Neuronal stem cell (in vitro differentiated cells): ENCODE measurements around the gene PPP2R5C.

Source experiments
- DNase-seq: peaks from one replicate; pipeline ENCODE4 v3.0.0-alpha.2; 2013; ENCODE audit warnings: low spot score
- H2AFZ ChIP-seq: one replicate; pipeline ENCODE4 v1.6.1; 2013; ENCODE audit warnings: mild to moderate bottlenecking, low read length, inconsistent platforms
- H2AK5ac ChIP-seq: 2 replicates; pipeline ENCODE4 v1.6.1; 2013; ENCODE audit warnings: low read depth, mild to moderate bottlenecking, inconsistent platforms, low read length, moderate library complexity, mixed read lengths
- H2BK120ac ChIP-seq: 2 replicates; pipeline ENCODE4 v1.6.1; 2013; ENCODE audit warnings: low read depth, mild to moderate bottlenecking, inconsistent platforms, low read length, moderate library complexity, mixed read lengths
- H2BK12ac ChIP-seq: one replicate; pipeline ENCODE4 v1.6.1; 2013; ENCODE audit warnings: low read length, inconsistent platforms
- H2BK15ac ChIP-seq: 2 replicates; pipeline ENCODE4 v1.6.1; 2013; ENCODE audit warnings: mild to moderate bottlenecking, low read length, inconsistent platforms, mixed read lengths
- H2BK5ac ChIP-seq: one replicate; pipeline ENCODE4 v1.6.1; 2013; ENCODE audit warnings: inconsistent platforms, mild to moderate bottlenecking, low read length, moderate library complexity
- H3K14ac ChIP-seq: one replicate; pipeline ENCODE4 v1.6.1; 2013; ENCODE audit warnings: low read length, inconsistent platforms
- H3K18ac ChIP-seq: 2 replicates; pipeline ENCODE4 v1.6.1; 2013; ENCODE audit warnings: low read length, inconsistent platforms
- H3K23ac ChIP-seq: 2 replicates; pipeline ENCODE4 v1.6.1; 2013; ENCODE audit warnings: low read depth, mild to moderate bottlenecking, mixed read lengths, low read length, inconsistent platforms; ENCODE audit not compliant: poor library complexity
- H3K27ac ChIP-seq: replicated peaks from 3 replicates; pipeline ENCODE4 v1.5.1; 2013; ENCODE audit warnings: low read length, inconsistent platforms
- H3K27me3 ChIP-seq, 3 experiments: 2 replicates each; pipeline ENCODE4 v1.6.1; 2013; ENCODE audit warnings: low read length in 3 of 3, mild to moderate bottlenecking in 2 of 3, inconsistent platforms in 1 of 3, low read depth in 1 of 3, mixed read lengths in 1 of 3, moderate library complexity in 1 of 3; ENCODE audit not compliant: control insufficient read depth in 3 of 3, insufficient read depth in 3 of 3
- H3K36me3 ChIP-seq, 2 donors: replicated peaks in 1 of 2; 2 replicates each; pipeline ENCODE4 v1.6.1; 2013; ENCODE audit warnings: low read length in 2 of 2; ENCODE audit not compliant: control insufficient read depth in 2 of 2, insufficient read depth in 2 of 2
- H3K4ac ChIP-seq: 2 replicates; pipeline ENCODE4 v1.6.1; 2013; ENCODE audit warnings: inconsistent platforms, mild to moderate bottlenecking, low read length, moderate library complexity
- H3K4me1 ChIP-seq, 2 donors: 1 replicate in 1 of 2; 2 replicates in 1 of 2; pipeline ENCODE4 v1.6.1; 2013; ENCODE audit warnings: low read length in 2 of 2, low read depth in 1 of 2; ENCODE audit not compliant: control insufficient read depth in 2 of 2, insufficient read depth in 1 of 2
- H3K4me2 ChIP-seq: one replicate; pipeline ENCODE4 v1.6.1; 2013; ENCODE audit warnings: mild to moderate bottlenecking, low read length, inconsistent platforms; ENCODE audit not compliant: insufficient read depth, poor library complexity, severe bottlenecking
- H3K4me3 ChIP-seq, 2 donors: 2 replicates each; pipeline ENCODE4 v1.5.1; 2013; ENCODE audit warnings: low read length in 2 of 2, mild to moderate bottlenecking in 2 of 2, inconsistent platforms in 1 of 2, moderate library complexity in 1 of 2
- H3K79me1 ChIP-seq: one replicate; pipeline ENCODE4 v1.6.1; 2013; ENCODE audit warnings: low read depth, mild to moderate bottlenecking, inconsistent platforms, low read length, moderate library complexity
- H3K9ac ChIP-seq: one replicate; pipeline ENCODE4 v1.6.1; 2013; ENCODE audit warnings: mild to moderate bottlenecking, low read depth, low read length, inconsistent platforms; ENCODE audit not compliant: poor library complexity
- H3K9me3 ChIP-seq, 2 donors: replicated peaks in 1 of 2; 2 replicates each; pipeline versions ENCODE3 to v1.6.1; 2013; ENCODE audit warnings: low read length in 2 of 2, mild to moderate bottlenecking in 2 of 2, inconsistent platforms in 1 of 2, low read depth in 1 of 2, mixed read lengths in 1 of 2, moderate library complexity in 1 of 2; ENCODE audit not compliant: control insufficient read depth in 2 of 2, insufficient read depth in 1 of 2
- H4K8ac ChIP-seq: one replicate; pipeline ENCODE4 v1.6.1; 2013; ENCODE audit warnings: low read depth, mild to moderate bottlenecking, inconsistent platforms, low read length, moderate library complexity
- H4K91ac ChIP-seq: one replicate; pipeline ENCODE4 v1.6.1; 2013; ENCODE audit warnings: low read length, low read depth, mild to moderate bottlenecking, inconsistent platforms; ENCODE audit not compliant: poor library complexity
- WGBS, 2 donors: extraction: QIAGEN DNeasy Blood & Tissue Kit; methylation state at CpG; one replicate each; pipeline ENCODE4 v1.1.7; 2013; ENCODE audit warnings: missing lambda C conversion rate in 2 of 2, mixed read lengths in 1 of 2; ENCODE audit not compliant: insufficient read length in 2 of 2, insufficient replicate concordance in 1 of 2; ENCODE audit errors: extremely low coverage in 2 of 2; 5-methylcytosine and 5-hydroxymethylcytosine counted together

The PPP2R5C gene

GRCh38 chr14:101929096-101929495 is 167.6 kb downstream of the PPP2R5C start:
- peaks cover 2 to 24% of the 10 kb centered on the region in 2 donors for H3K36me3 ChIP-seq
- no peak overlapping the region for H3K9ac ChIP-seq
- no peaks in the 10 kb centered on the region for H3K4me1 ChIP-seq
- H2BK15ac ChIP-seq = no peak overlapping the region
- H3K23ac ChIP-seq = no peak overlapping the region
- H3K18ac ChIP-seq = no peak overlapping the region
- no peak overlapping the region for H3K4me3 ChIP-seq
- no peak overlapping the region for H2BK5ac ChIP-seq
- H3K27ac ChIP-seq = no peak overlapping the region
- H3K4ac ChIP-seq = no peak overlapping the region
- no peak for DNase-seq
- no peaks in the 10 kb centered on the region for H3K9me3 ChIP-seq
- no peak overlapping the region for H2BK120ac ChIP-seq
- no peak overlapping the region for H3K14ac ChIP-seq
- no peaks in the 10 kb centered on the region for H3K27me3 ChIP-seq
- H2AK5ac ChIP-seq = no peak overlapping the region
- WGBS, 2 donors = no CpG with 5 or more reads among the region's 10 CpGs
- H3K4me2 ChIP-seq = no peak overlapping the region
- H4K8ac ChIP-seq = no peak overlapping the region
- no peak overlapping the region for H2AFZ ChIP-seq
- H3K79me1 ChIP-seq = no peaks in the 10 kb centered on the region
- H4K91ac ChIP-seq = no peak overlapping the region
- H2BK12ac ChIP-seq = no peak overlapping the region

- no peak overlapping the region for H3K27ac ChIP-seq
- H3K27me3 ChIP-seq = no peaks in the 10 kb centered on the region
- no peak overlapping the region for H2BK120ac ChIP-seq
- H2AFZ ChIP-seq = no peak overlapping the region
- peaks cover 2 to 18% of the 10 kb centered on the region in 2 donors for H3K36me3 ChIP-seq
- no peak overlapping the region for H4K91ac ChIP-seq
- peak overlapping the region; percentile 61 for H2AK5ac ChIP-seq
- H2BK15ac ChIP-seq = no peak overlapping the region
- no peak for DNase-seq
- no peaks in the 10 kb centered on the region for H3K4me1 ChIP-seq
- WGBS, 2 donors = no CpG with 5 or more reads among the region's 9 CpGs
- H3K4me2 ChIP-seq = no peak overlapping the region
- peak overlapping the region; percentile 59 for H3K23ac ChIP-seq
- H3K9me3 ChIP-seq = no peaks in the 10 kb centered on the region
- no peak overlapping the region for H2BK12ac ChIP-seq
- H4K8ac ChIP-seq = no peak overlapping the region
- H3K4ac ChIP-seq = no peak overlapping the region
- H2BK5ac ChIP-seq = no peak overlapping the region
- no peak overlapping the region for H3K18ac ChIP-seq
- no peak overlapping the region for H3K14ac ChIP-seq
- H3K4me3 ChIP-seq = no peak overlapping the region
- no peak overlapping the region for H3K9ac ChIP-seq
- peaks cover 2% of the 10 kb centered on the region for H3K79me1 ChIP-seq
These were observed 168.4 kb downstream of the PPP2R5C start for GRCh38 chr14:101929946-101930345.

- Histone ChIP-seq H3K4me2 (no peak overlapping the region), H2AK5ac (no peak overlapping the region), H3K18ac (no peak overlapping the region), H4K8ac (no peak overlapping the region), H2BK15ac (no peak overlapping the region), H2BK12ac (no peak overlapping the region), H3K9me3 (no peaks in the 10 kb centered on the region), H2BK120ac (no peak overlapping the region), H3K23ac (no peak overlapping the region), H3K4me3 (no peak overlapping the region), H3K9ac (no peak overlapping the region), H3K4ac (no peak overlapping the region), H3K27me3 (no peaks in the 10 kb centered on the region), H3K27ac (no peak overlapping the region), H3K79me1 (peaks cover 2% of the 10 kb centered on the region), H2AFZ (peak overlapping the region; percentile 61), H3K4me1 (no peaks in the 10 kb centered on the region), H3K14ac (no peak overlapping the region), H4K91ac (no peak overlapping the region), H3K36me3 (peaks cover 0 to 7% of the 10 kb centered on the region in 2 donors), H2BK5ac (no peak overlapping the region)
- DNase-seq = no peak
- WGBS, 2 donors = no CpG with 5 or more reads among the region's 7 CpGs
These were observed 171.2 kb downstream of the PPP2R5C start for GRCh38 chr14:101932673-101933072.

GRCh38 chr14:101933209-101933608 is 171.7 kb downstream of the PPP2R5C start:
- no peak overlapping the region for H2BK12ac ChIP-seq
- H3K79me1 ChIP-seq = peaks cover 2% of the 10 kb centered on the region
- H3K9me3 ChIP-seq = no peaks in the 10 kb centered on the region
- H3K36me3 ChIP-seq = peaks cover 0 to 7% of the 10 kb centered on the region in 2 donors
- no peak overlapping the region for H4K91ac ChIP-seq
- no peak overlapping the region for H3K4me3 ChIP-seq
- H3K18ac ChIP-seq = no peak overlapping the region
- H2BK15ac ChIP-seq = no peak overlapping the region
- H3K14ac ChIP-seq = no peak overlapping the region
- DNase-seq = no peak
- no peak overlapping the region for H3K23ac ChIP-seq
- no peak overlapping the region for H2BK120ac ChIP-seq
- H3K4ac ChIP-seq = no peak overlapping the region
- peak overlapping the region; percentile 29 for H4K8ac ChIP-seq
- H2AFZ ChIP-seq = peak overlapping the region; percentile 61
- no peak overlapping the region for H2BK5ac ChIP-seq
- H3K27ac ChIP-seq = no peak overlapping the region
- H3K4me2 ChIP-seq = no peak overlapping the region
- no CpG with 5 or more reads among the region's 16 CpGs for WGBS, 2 donors
- no peak overlapping the region for H3K9ac ChIP-seq
- H2AK5ac ChIP-seq = no peak overlapping the region
- no peaks in the 10 kb centered on the region for H3K27me3 ChIP-seq
- no peaks in the 10 kb centered on the region for H3K4me1 ChIP-seq
